Keratinocyte (primary cell): ENCODE data around the gene NLK.

Source experiments
- EZH2 ChIP-seq: IDR thresholded peaks from one replicate; pipeline ENCODE4 v1.6.1; 2012; ENCODE audit warnings: inconsistent platforms, mild to moderate bottlenecking, low read length, moderate library complexity
- TF ChIP-seq, protein P1 (sequence below), 3 experiments: IDR thresholded peaks in 1 of 3; conservative IDR thresholded peaks in 1 of 3; optimal IDR thresholded peaks in 1 of 3; 2 replicates in 2 of 3; 3 replicates in 1 of 3; pipeline versions ENCODE3 to v1.5.1; 2011; ENCODE audit warnings: low read length in 3 of 3, mild to moderate bottlenecking in 3 of 3, moderate library complexity in 2 of 3, control low read depth in 1 of 3, inconsistent platforms in 1 of 3; ENCODE audit not compliant: insufficient read depth in 2 of 3; ENCODE audit errors: extremely low read depth in 1 of 3

- TF ChIP-seq, protein P1, sequence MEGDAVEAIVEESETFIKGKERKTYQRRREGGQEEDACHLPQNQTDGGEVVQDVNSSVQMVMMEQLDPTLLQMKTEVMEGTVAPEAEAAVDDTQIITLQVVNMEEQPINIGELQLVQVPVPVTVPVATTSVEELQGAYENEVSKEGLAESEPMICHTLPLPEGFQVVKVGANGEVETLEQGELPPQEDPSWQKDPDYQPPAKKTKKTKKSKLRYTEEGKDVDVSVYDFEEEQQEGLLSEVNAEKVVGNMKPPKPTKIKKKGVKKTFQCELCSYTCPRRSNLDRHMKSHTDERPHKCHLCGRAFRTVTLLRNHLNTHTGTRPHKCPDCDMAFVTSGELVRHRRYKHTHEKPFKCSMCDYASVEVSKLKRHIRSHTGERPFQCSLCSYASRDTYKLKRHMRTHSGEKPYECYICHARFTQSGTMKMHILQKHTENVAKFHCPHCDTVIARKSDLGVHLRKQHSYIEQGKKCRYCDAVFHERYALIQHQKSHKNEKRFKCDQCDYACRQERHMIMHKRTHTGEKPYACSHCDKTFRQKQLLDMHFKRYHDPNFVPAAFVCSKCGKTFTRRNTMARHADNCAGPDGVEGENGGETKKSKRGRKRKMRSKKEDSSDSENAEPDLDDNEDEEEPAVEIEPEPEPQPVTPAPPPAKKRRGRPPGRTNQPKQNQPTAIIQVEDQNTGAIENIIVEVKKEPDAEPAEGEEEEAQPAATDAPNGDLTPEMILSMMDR (optimal IDR thresholded peaks at IDR 0.05 in 1 of 3, IDR thresholded peaks at IDR 0.05 in 1 of 3, conservative IDR thresholded peaks at IDR 0.05 in 1 of 3; ENCODE audit: extremely low read depth in 1 of 3, insufficient read depth in 2 of 3, low read length in 3 of 3) = no peak
- no peak for TF ChIP-seq EZH2
These were observed 55.4 kb downstream of the NLK start for GRCh38 chr17:28097901-28098300.
